Stimulated activated CD4-positive, alpha-beta T cell treated with anti-CD3 and anti-CD28 coated beads, Interleukin-4, amount 100 ng/mL, for 4 hours (primary cell): ENCODE results near the gene MCTP1.

Experiments
- DNase-seq, 2 experiments: peaks; one replicate each; pipeline ENCODE4 v3.0.0-alpha.2; 2020

Gene MCTP1

DNA sequence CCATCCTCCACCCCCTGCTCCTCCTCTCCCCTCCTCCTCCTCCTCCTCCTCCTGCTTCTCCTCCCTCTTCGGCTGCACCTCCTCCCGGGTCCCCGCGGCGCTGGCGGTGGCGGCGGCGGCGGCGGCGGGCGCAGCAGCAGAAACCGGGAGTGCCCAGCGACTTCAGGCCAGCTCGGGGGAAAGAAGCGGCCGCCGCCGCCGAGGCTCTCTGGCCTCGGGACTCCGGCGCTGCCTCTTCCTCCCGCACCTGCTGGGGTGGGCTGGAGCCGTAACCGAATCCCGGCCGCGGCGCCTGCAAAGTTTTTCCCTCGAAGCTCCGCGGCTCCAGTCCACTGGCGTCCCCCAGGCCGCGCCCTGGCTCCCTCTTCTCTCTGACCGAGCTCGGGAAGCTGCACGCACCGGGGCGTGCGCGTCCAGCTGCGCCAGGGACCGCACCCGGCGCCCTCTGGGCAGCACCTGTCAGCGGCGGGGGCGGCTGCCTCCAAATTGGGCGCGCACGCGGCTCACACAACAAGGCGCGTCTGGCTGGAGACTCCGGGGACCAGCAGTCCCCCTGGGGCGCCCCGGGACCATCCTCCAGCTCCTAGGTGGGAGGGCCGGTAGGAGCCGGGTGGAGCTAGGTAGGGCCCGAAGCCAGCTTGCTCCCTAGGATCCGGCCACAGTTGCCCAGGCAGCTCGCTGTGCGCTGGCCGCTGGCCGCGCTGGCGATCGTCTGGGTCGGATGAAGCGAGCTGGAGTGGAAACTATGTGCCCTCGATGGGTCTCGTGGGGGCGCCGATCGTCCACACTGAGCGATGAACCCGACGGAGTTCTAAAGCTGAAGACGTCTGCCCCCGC lies at the start of gene MCTP1:
Gene MCTP1 (minus strand): TSS at position 523 of the 837 bp plus-strand sequence.
- peak in 1 of 2 experiments; percentile 3 for DNase-seq

DNA sequence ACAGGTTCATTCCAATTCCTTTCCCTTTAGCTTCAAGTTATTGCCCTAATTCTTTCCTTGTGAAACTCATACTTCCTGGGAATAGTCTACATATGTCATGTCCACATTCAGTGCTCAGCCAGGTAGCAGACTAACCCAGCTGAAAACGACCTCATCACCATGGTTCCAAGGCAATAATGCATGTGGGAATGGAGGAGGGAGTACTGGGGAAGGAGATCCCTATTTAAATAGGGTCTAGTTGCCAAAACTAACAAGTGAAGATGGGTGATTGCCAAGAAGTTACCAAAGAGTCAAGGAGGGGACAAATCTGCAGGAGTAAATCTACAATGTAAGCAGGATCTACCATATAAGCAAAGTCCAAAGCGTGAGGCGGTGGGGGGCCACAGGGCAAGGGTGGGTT lies 47.3 kb upstream of the MCTP1 start:
- DNase-seq = no peak

DNA sequence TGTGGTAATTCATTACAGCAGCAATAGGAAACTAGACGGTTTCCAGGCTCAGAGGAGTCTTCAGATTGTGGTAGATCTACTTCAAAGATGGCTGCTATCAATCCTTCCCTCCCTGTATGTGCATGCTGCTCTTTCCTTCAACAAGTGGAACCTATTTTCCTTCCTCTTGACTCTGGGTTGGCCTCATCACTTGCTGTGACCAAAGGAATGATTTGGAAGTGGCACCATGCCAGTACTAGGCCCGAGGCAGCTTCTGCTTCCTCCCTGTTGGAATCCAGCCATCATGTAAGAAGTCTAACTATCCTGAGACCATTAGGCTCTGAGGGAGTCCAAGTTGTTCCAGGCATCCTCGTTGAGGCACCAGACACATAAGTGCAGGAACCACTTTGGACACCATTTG lies 46.5 kb upstream of the MCTP1 start:
- DNase-seq = no peak

DNA sequence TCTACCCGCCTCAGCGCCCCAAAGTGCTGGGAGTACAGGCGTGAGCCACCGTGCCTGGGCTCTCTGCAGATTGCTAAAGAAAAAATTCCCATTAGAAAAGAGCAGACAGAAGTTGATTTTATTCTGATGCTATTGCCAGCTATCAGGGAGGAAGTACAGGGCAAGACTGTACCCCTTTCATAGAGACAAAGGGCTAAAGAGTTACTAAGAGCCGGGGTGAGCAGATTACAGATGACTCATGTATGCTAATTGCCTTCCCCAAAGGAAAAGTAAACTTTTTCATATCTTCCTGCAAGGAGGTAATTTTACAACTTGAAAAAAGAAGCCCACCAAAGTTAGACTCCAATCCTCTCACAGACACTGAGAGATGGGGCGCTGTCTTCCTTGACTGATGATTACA lies 42.3 kb upstream of the MCTP1 start:
- no peak for DNase-seq

DNA sequence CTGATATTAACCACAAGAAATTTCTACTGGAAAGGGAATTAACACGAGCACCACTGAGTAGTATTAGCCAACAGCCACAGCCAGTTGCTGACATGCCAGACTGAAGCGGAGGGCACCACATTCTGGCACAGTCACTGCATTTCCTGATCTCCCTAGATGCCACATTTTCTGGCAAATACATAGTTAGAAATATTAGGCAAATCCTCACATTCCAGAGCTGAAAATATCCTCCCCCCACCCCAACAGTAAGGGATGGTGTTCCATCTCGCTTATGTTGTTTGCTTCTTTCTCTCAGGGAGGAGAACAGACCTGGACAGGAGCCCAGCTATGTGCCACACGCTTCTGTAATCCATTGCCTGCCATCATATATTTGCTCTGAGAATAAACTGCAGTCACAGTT lies 32.8 kb upstream of the MCTP1 start:
- DNase-seq = no peak

DNA sequence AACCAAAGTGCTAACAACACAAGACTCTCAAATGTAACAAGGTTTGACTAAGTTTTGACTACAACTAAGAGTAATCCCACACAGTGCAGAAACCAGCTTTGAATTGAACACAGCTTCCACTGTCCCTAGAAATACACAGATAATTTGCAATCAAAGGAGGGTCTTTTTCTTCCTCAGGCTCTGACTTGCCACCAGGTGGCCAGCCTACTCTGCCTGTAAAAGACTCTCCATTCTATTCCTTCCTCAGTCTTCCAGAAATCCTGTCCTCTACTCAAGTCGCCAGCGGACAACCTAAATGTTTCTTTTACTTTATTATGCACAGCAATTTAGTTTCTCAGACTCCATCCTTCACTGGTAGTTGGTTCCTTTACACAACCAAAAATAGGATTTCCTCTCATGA lies 32.2 kb upstream of the MCTP1 start:
- no peak for DNase-seq

DNA sequence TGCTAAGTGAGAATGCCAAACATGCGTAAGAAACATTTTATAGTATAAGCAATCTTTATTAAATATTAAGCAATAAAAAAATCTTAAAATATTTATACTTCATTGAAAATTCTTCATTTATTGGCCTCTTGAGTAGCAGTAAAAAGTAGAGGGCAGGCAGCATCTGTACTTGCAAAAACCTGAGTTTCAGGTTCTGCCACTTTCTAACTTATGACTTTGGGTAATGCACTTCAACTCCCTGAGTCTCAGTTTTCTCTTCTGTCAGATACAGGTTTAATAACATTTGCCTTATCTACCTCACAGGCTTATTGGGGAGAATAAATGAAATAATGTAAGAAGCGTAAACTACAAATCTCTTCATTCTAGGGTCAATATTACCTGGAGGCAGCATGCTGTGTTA lies 19.8 kb upstream of the MCTP1 start:
- no peak for DNase-seq

DNA sequence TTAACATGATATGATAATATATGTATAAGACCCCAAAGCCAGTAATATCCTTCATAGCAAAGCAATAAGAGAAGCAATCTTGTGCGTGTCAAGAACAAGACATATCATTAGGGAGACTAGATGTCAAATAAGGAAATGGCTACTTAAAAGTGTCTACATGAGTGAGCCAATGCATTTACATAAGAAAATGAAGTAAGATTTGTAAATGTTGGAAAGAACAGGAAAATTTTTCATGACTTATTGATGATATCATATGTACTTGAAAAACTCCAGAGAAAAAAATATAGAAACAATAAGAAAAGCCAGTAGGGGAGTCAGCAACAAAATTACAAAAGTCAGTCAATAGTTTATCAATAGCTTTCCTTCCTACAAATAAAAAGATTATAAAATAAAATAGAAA lies 13.8 kb upstream of the MCTP1 start:
- DNase-seq = no peak

DNA sequence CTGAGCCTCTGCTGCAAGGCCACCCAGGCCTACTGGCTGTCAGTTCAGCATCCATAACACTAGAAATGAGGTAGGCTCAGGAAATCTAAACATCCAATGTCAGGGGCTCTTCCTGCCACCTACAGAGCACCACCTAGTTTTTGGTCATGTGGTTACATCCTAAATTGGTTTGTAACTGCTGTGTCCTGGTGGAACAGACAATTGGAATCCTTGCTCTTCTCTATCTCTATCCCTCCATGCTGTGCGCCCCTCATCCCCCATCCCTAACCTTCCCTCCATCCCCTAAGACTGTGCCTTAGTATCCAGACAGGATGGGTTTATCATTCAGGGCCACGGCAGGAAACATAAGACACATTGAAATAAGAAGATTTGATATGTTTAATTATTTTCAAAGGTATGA lies 11.4 kb upstream of the MCTP1 start:
- DNase-seq = no peak

DNA sequence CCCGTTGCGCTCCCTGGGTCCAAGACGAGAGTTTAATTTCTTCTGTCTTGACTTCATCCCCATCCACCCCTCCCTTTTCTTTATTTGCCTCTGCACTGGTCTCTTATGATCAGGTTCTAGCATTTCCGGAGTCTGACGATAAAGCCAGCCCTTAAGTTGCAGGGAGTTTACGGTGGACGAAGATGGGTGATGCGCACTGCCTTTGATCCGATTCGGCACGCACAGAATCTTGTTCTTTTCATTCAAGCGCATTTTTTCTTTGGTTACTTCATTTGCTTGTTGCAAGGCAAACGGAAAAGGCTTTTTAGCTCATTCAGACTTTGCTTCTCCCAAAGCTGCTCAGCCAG lies 488 bp upstream of the MCTP1 start:
- DNase-seq = no peak

DNA sequence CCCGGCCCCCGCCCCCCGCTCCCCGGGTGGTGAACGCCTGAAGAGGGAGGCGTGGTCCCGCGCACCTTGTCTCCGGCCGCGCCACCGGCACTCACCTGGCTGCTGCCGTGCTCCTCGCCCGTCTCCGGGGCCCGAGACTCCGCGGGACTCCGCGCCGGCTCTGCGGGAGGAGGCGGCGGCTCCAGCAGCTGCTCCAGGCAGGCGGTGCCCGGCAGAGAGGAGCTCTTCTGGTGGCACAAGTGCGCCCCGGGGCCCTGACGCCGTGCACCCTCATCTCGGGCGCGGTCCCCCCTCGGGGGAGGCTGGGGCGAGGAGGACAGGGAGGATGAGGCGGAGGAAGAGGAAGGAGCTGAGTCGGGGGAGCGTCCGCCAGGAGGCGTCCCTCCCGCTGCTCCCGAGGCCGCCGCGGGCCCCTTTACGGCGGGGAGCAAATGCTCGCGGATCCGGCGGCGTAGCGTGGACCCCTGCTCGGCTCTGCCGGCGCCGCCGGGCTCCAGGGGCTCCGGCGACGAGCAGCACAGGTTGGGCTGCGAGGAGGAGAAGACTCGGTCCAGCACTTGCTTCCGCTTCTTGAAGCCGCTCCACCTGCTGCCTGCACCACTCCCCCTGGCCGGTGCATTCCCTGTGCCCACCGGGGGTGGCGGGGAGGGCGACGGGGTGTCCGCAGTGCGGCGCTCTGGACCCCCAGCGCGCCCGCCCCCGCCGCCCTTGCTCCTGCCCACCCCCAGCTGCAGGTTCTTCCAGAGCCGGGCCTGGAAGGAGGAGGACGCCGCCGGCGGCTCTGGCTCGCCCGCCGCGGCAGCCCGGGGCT lies 928 bp downstream of the MCTP1 start:
- DNase-seq = peak in 1 of 2 experiments; percentile 4

DNA sequence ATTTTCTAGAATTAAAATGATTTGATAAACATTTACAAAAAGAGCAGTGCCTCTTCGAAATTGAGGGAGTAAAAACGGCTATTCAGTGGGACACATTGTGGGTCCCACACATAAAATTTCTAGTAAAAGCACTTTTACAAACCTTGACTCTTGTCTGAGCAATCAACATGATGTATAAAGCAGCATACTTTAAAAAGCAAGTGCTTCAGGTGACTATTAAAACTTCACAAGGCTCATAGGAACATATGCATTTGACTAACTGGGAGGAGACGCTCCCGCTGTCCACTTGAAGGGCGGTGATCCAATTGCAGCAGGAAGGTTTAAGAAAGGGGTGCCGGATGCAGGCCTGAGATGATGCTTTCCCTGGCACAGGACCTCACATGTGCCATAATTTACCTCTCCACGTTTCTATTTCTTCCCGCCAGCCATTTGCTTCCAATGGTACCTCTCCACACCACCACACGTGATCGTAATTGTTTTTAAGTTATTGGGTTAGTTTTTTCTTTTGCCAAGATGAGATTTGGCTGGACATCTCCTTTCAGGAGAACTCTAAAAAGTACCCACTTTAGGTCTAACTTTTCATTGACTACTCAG lies 1.8 kb downstream of the MCTP1 start:
- no peak for DNase-seq

DNA sequence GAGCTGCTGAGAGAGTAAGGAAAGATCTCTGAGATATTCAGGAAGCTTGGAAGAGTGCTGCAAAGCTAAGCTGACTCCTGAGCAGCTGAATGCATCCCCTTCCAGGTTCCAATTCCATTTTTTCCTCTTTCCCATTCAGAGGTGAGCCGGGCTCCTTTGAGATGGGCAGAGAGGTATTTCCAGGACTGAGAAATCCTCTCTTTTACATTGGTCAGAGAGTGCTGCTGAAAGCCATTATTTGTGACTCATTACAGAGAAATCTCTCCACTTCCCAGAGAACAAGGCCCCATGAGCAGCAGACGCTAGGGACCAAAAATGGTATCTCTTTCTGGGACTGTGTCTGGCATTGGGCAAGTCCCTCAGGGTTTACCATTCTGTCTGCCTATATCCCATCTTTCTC lies 3.7 kb downstream of the MCTP1 start:
- no peak for DNase-seq

DNA sequence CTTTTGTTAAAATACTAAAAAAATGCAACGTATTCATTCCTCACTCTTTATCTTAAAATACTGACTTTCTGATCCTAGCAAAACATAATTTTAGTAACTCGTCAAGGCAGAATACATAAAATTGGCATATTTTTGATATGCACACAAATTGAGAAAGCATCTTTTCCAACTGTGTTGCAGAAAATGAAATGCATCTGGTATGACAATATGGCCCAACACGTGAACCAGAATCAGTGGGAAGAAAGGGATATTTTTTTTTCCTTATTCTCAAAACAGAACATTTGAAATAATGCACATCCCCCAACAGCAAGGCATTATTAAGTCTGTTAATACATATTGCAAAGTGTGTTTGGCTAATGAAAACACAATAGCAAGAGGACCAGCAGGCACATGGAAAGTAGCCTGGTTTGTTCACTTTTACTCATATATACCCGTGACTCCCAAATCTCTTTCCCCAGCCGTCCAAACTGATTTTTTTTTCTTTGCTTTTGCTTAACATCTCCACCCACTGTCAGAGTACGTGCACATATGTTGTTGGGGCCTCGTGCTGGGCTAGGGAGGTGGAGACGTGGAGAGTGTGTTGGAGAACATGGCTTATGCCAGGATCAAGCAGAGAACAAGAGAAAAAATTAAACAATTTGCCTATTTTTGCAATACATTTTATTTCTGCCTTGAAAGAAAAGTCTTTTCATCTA lies 4.3 kb downstream of the MCTP1 start:
- no peak for DNase-seq

DNA sequence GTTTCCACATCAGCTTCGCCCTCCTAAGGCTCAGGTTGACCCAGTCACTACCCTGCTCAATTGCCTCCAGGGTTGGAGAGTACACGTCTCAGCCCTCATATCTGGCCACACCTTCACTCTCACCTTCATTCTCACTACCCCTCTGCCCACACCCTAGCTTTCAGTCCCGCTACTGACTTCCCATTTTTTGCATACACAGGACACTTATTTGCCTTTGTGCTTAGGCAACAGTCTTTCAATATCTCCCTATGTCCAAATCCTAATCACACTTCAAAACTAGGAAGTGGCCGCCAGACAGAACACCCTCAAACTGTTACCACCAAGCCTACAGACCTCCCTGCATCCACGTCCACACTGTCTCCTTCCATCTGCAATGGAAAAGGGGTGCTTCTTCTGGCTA lies 10.9 kb downstream of the MCTP1 start:
- DNase-seq = no peak

DNA sequence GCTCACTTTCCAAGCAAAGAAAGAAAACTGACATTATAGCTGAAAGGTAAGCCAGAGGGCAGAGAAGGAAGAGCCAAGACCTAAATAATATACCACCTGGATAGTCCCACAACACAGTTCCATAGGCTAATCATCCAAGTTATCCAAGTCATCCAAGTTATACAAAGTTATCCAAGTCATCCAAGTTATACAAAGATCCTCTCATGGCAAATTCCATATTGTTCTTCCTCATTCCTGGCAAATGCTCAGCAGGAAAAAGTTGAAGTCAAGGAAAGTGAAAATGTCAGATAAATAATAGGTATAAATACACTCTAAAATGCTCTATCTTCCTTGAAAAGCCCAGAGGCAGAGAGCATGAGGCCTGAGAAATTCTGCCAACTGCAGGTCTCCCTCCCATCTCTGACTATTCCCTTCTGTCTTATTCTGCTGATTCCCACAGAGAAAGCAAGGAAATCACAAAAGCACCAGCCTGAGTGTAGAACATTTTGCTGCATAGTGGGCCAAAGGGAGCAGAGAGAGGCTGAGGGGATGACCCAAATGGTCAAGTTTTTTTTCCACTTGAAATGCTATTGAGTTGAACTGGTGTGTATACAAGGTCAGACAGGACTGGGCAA lies 12.5 kb downstream of the MCTP1 start:
- DNase-seq = no peak

DNA sequence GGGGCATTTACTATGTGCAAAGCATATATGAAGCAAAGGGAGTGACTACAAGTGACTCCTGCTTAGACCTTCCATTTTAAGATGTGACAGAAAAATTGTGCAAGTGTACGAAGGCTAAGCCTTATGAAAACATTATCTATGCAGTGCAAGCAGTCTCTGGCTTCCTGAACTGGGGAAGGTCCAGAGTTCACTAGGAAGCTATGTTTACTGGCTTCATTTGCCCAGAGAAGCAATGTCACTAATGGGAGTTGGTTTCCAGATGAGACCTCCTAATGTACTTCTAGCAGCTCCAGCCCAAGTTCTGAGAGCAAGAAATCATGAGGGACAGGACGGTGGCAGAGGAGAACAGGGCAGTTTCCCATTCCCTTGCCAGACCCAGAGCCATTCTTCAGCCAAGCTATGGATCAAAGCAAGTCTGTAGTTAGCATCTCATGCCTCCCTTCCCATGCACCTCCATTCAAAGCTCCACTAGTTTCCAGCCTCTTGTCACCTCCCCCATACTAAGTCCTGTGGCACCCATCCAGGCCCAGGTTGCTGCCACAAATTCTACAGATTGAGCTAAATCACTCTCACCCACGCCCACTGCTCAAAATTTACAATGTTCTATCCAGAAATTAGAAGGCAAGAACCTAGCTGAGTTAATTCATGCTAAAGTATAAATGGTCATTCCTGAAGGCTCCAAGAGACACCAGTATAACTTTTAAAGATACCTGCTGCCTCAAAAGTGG lies 21.8 kb downstream of the MCTP1 start:
- DNase-seq = no peak

DNA sequence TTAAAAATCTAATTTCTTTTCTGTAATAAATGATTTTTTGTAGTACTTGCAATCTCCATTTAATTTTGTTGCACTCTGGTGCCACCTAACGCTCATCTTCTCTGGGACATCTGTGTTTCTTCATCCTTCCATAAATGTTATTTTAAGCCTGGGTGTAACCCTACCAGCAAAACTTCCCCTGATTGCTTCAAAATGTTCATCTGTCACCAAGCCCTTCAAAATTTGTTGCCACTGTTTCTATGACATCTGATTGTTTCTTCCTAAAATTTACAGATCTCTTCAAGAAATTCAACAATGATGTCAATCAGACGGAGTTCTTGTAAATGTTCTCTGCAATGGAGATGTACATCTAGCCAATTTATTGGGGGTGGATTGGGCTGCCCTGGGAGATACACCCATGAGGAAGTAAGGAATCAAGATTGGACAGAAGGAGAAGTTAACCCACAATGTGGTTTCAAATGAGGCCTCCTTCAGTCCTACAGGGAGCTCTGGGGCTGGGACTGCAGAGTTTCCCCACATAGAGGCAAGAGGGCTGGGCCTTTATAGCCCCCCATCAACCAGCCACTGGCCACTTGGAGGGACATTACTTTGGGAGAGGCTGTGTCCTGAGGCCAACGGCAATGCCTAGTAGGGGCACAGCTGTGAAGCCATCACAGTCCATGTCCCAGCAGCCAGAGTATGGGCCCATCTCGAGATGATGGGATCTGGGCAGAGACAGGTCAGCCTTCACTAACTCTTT lies 23.3 kb downstream of the MCTP1 start:
- DNase-seq = no peak

DNA sequence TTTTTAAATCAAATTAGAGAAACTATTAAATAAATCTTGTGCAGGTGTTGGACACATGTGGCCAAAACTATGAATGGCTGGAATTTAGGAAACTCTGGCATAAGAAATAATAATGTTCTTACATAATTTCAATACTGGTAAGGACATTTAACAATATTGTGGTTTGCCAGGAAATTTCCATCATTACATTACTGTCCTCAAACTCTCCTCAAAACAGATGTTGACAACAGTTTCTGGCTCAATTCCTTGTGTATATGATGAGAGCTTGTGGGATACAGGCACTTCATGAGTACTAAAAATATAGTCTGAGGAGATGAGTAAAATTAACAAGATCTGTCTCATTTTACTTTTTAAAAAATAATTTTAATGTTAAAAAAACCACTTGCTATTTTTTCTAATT lies 27.9 kb downstream of the MCTP1 start:
- DNase-seq = no peak

DNA sequence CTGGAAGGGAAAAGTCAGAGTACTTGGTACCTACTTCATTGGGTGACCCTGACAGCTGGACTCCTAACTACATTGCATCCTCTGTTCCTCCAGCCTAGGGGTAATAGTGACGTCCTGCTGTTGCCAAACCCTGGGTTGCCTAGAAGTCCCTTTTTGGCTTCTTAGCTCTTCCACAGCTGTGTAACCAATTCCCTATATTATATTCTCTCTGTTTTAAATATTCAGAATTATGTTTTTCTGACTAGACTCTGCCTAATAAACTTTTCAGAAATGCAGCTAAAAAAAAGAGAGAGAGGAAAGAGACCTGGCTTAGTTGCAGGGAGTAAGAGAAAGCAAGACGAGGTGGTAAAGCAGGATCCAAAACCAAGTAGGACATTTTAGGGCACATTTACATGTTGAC lies 28.4 kb downstream of the MCTP1 start:
- no peak for DNase-seq

DNA sequence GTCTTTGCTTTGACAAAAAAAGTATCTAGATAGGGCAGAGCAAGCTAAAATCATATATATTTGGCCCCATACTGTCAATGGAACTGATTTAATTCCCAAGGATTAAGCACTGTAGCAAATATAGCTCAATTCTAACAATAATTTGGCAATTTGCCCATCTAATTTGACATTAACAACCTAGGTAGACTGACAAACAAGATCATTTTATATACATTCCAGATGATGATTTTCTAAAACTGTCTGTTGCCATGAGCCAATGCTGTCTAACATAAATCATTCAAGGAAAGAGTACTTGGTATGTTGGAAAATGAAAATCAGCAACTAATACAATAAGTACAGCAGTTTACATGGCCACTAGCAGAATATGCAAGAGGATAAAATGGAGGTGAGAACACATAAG lies 32.1 kb downstream of the MCTP1 start:
- DNase-seq = no peak

DNA sequence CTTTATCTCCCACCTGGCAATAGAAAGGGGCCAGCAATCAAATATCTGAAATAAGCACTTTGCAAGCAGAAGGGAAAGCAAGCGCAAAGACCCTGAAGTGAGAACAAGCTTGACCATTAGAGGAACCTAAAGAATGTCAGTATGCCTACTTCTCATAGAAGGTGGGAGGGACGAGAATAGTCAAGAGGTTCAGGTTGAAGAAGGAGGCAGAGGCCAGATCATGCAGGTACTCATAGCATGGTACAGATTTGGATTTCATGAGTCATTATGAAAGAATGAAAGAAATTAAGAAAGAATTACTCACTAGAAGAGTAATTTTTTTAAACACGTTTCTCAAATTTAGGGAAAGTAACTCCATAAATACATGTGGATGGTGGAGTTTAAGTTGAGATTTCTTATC lies 33.7 kb downstream of the MCTP1 start:
- DNase-seq = no peak
